ENCODE data around the gene GEN1.
A peak's percentile ranks its signal among the peaks of the same experiment; 100 is the strongest.

- no peak for TF ChIP-seq RAD51 (IDR thresholded peaks at IDR 0.05)
- no peak for TF ChIP-seq CTCF (IDR thresholded peaks at IDR 0.05 in 2 of 3, conservative IDR thresholded peaks at IDR 0.05 in 1 of 3; ENCODE audit: control insufficient read depth in 2 of 3, extremely low read depth in 1 of 3, insufficient read depth in 1 of 3, low read depth in 3 of 3, low read length in 3 of 3)
- TF ChIP-seq NBN (IDR thresholded peaks at IDR 0.05), result peak; percentile 76
- no peak for TF ChIP-seq TAF1 (IDR thresholded peaks at IDR 0.05; ENCODE audit: borderline replicate concordance, low read depth, low read length)
- TF ChIP-seq EZH2 (IDR thresholded peaks at IDR 0.05; ENCODE audit: borderline replicate concordance, control insufficient read depth, low read depth, low read length), result no peak
- TF ChIP-seq EP300 (IDR thresholded peaks at IDR 0.05; ENCODE audit: borderline replicate concordance in 1 of 2, control insufficient read depth in 1 of 2, low read depth in 2 of 2, low read length in 2 of 2), result peak; percentile 31 to 80; a peak in 3 of 4 replicates
- no peak for TF ChIP-seq MYC (IDR thresholded peaks at IDR 0.05; ENCODE audit: insufficient read depth, insufficient read length, insufficient replicate concordance, low read length, severe bottlenecking)
- TF ChIP-seq RAD21 (IDR thresholded peaks at IDR 0.05; ENCODE audit: insufficient read depth, low read depth, low read length), result 0 out of 2 replicates have a peak, but pooled peaks have one; percentile 3
- no peak for TF ChIP-seq IRF3 (IDR thresholded peaks at IDR 0.05)
- peak; percentile 68; the same call in 1 of the 2 replicates for TF ChIP-seq TCF7 (IDR thresholded peaks at IDR 0.05; ENCODE audit: borderline replicate concordance)
- TF ChIP-seq ZNF207 (IDR thresholded peaks at IDR 0.05; ENCODE audit: borderline replicate concordance), result no peak
- no peak for TF ChIP-seq POLR2A (IDR thresholded peaks at IDR 0.05; ENCODE audit: low read depth, low read length)
These were observed 60.0 kb downstream of the GEN1 start for GRCh38 chr2:17813742-17814473.
